Ectodermal cell (in vitro differentiated cells): Measurements from ENCODE around the gene FMC1.

ENCODE experiments used
- H3K27ac ChIP-seq: 2 replicates; pipeline ENCODE4 v1.7.0; 2013; ENCODE audit warnings: mild to moderate bottlenecking, low read depth, low read length; ENCODE audit not compliant: insufficient read depth, poor library complexity, severe bottlenecking
- H3K27me3 ChIP-seq: 2 replicates; pipeline ENCODE4 v1.7.0; 2013; ENCODE audit warnings: mild to moderate bottlenecking, low read length; ENCODE audit not compliant: insufficient read depth, control insufficient read depth, poor library complexity, severe bottlenecking
- H3K36me3 ChIP-seq: one replicate; pipeline ENCODE4 v1.7.0; 2013; ENCODE audit warnings: low read length; ENCODE audit not compliant: control insufficient read depth, insufficient read depth
- H3K4me1 ChIP-seq: one replicate; pipeline ENCODE4 v1.7.0; 2013; ENCODE audit warnings: low read length; ENCODE audit not compliant: control insufficient read depth, insufficient read depth
- H3K4me3 ChIP-seq: 2 replicates; pipeline ENCODE4 v1.7.0; 2013; ENCODE audit warnings: low read depth, low read length, control low read depth; ENCODE audit not compliant: insufficient read depth
- H3K9me3 ChIP-seq: 2 replicates; pipeline ENCODE4 v1.7.0; 2013; ENCODE audit warnings: mild to moderate bottlenecking, low read length, moderate library complexity; ENCODE audit not compliant: control insufficient read depth
- WGBS, 2 experiments: methylation state at CpG; one replicate each; pipeline ENCODE4 v1.1.7; 2013; ENCODE audit warnings: missing lambda C conversion rate in 2 of 2; 5-methylcytosine and 5-hydroxymethylcytosine counted together

The FMC1 gene

GRCh38 chr7:139370301-139370942 lies 29.3 kb downstream of the FMC1 start:
- 89 to 93% methylated on average over 5 of the region's 5 CpGs for WGBS, 2 experiments
- Histone ChIP-seq H3K4me3 (no peak overlapping the region), H3K9me3 (no peaks in the 10 kb centered on the region), H3K4me1 (peaks cover 9% of the 10 kb centered on the region), H3K27me3 (no peaks in the 10 kb centered on the region), H3K27ac (no peak overlapping the region), H3K36me3 (peaks cover 6% of the 10 kb centered on the region)

- WGBS, 2 experiments: 63 to 67% methylated on average over 1 of the region's 1 CpG
- H3K4me1 ChIP-seq: peaks cover 9% of the 10 kb centered on the region
- H3K9me3 ChIP-seq: no peaks in the 10 kb centered on the region
- H3K27me3 ChIP-seq: no peaks in the 10 kb centered on the region
- H3K4me3 ChIP-seq: no peak overlapping the region
- H3K27ac ChIP-seq: no peak overlapping the region
- peaks cover 4% of the 10 kb centered on the region for H3K36me3 ChIP-seq
Observed at GRCh38 chr7:139370943-139371313, 29.8 kb downstream of the FMC1 start.

GRCh38 chr7:139374246-139374645 lies 33.1 kb downstream of the FMC1 start:
- H3K27ac ChIP-seq: no peak overlapping the region
- H3K36me3 ChIP-seq: peaks cover 19% of the 10 kb centered on the region
- 91 to 95% methylated on average over 4 to 5 of the region's 6 CpGs for whole genome bisulfite sequencing, 2 experiments
- H3K27me3 ChIP-seq: no peaks in the 10 kb centered on the region
- H3K4me1 ChIP-seq: peaks cover 9% of the 10 kb centered on the region
- no peaks in the 10 kb centered on the region for H3K9me3 ChIP-seq
- no peak overlapping the region for H3K4me3 ChIP-seq

- WGBS, 2 experiments: 94 to 95% methylated on average over 6 of the region's 6 CpGs
Observed at GRCh38 chr7:139382439-139382838, 41.3 kb downstream of the FMC1 start.

GRCh38 chr7:139384611-139385010 lies 43.5 kb downstream of the FMC1 start:
- H3K27me3 ChIP-seq: no peaks in the 10 kb centered on the region
- WGBS, 2 experiments: 91 to 98% methylated on average over 3 of the region's 3 CpGs
- H3K27ac ChIP-seq: no peak overlapping the region
- H3K9me3 ChIP-seq: no peaks in the 10 kb centered on the region
- peaks cover 11% of the 10 kb centered on the region for H3K36me3 ChIP-seq
- no peaks in the 10 kb centered on the region for H3K4me1 ChIP-seq
- no peak overlapping the region for H3K4me3 ChIP-seq

More at GRCh38 chr7:139382439-139382838, 41.3 kb downstream of the FMC1 start:
- H3K9me3 ChIP-seq: no peaks in the 10 kb centered on the region
- H3K27ac ChIP-seq: no peak overlapping the region
- no peaks in the 10 kb centered on the region for H3K4me1 ChIP-seq
- H3K4me3 ChIP-seq: no peak overlapping the region
- H3K27me3 ChIP-seq: no peaks in the 10 kb centered on the region
- H3K36me3 ChIP-seq: peaks cover 26% of the 10 kb centered on the region

GRCh38 chr7:139387594-139387993 lies 46.5 kb downstream of the FMC1 start:
- no peaks in the 10 kb centered on the region for H3K27me3 ChIP-seq
- H3K4me1 ChIP-seq: no peaks in the 10 kb centered on the region
- no peaks in the 10 kb centered on the region for H3K9me3 ChIP-seq
- WGBS, 2 experiments: 88 to 96% methylated on average over 4 to 5 of the region's 5 CpGs
- H3K4me3 ChIP-seq: no peak overlapping the region
- H3K27ac ChIP-seq: no peak overlapping the region
- H3K36me3 ChIP-seq: peaks cover 11% of the 10 kb centered on the region

GRCh38 chr7:139389091-139389490 lies 48.0 kb downstream of the FMC1 start:
- peaks cover 10% of the 10 kb centered on the region for H3K36me3 ChIP-seq
- no peaks in the 10 kb centered on the region for H3K4me1 ChIP-seq
- no peaks in the 10 kb centered on the region for H3K27me3 ChIP-seq
- no peak overlapping the region for H3K4me3 ChIP-seq
- no peaks in the 10 kb centered on the region for H3K9me3 ChIP-seq
- WGBS, 2 experiments: 96 to 98% methylated on average over 3 of the region's 3 CpGs
- H3K27ac ChIP-seq: no peak overlapping the region

- no peaks in the 10 kb centered on the region for H3K27me3 ChIP-seq
- H3K4me1 ChIP-seq: no peaks in the 10 kb centered on the region
- peaks cover 8% of the 10 kb centered on the region for H3K36me3 ChIP-seq
- H3K27ac ChIP-seq: no peak overlapping the region
- no peaks in the 10 kb centered on the region for H3K9me3 ChIP-seq
- WGBS, 2 experiments: 96 to 97% methylated on average over 2 of the region's 2 CpGs
- no peak overlapping the region for H3K4me3 ChIP-seq
Observed at GRCh38 chr7:139389774-139390173, 48.6 kb downstream of the FMC1 start.

- Histone ChIP-seq H3K27me3 (no peaks in the 10 kb centered on the region), H3K27ac (no peak overlapping the region), H3K9me3 (no peaks in the 10 kb centered on the region), H3K4me1 (no peaks in the 10 kb centered on the region), H3K4me3 (no peak overlapping the region), H3K36me3 (no peaks in the 10 kb centered on the region)
- 82 to 84% methylated on average over 1 of the region's 1 CpG for WGBS, 2 experiments
Observed at GRCh38 chr7:139393621-139394211, 52.6 kb downstream of the FMC1 start.

- Histone ChIP-seq H3K9me3 (no peaks in the 10 kb centered on the region), H3K27me3 (no peaks in the 10 kb centered on the region), H3K4me1 (no peaks in the 10 kb centered on the region), H3K36me3 (no peaks in the 10 kb centered on the region), H3K27ac (no peak overlapping the region), H3K4me3 (no peak overlapping the region)
- WGBS, 2 experiments: 95 to 97% methylated on average over 3 of the region's 3 CpGs
Observed at GRCh38 chr7:139394540-139394939, 53.4 kb downstream of the FMC1 start.
